Fibroblast of peridontal ligament (primary cell): ENCODE measurements around the gene PXK.
"Not testable (repeated sequence)": the region's sequence is repeated elsewhere in the genome, so short reads cannot be mapped to it uniquely, and the experiment has no call there.

Experiments
- DNase-seq: peaks from one replicate; pipeline ENCODE4 v3.0.0-alpha.2; 2010; ENCODE audit errors: extremely low read depth

The PXK gene

GRCh38 chr3:58332575-58333188 is at the start of gene PXK:
Gene PXK, plus strand, starts transcription at chr3:58332892. Its CDS starts 97 bp downstream, at chr3:58332989.
- peak; percentile 59 for DNase-seq

DNA sequence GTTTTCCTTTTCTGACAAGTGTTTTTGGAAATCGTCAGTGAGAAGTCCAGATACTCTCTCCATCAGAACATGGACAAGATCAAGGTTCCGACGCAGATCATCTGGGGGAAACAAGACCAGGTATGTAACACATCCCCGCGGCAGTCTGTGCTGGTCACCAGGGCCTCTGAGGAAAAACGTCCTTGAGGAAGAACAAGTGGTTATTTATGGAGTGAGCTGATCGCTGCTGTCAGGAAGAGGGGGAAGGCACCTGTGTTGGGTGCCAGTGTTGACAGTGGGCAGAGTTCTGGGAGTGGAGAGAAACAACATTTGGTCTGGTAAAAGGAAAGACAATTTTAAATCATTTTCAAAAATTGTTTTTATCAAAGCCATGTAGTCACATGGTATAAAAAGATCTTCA is 47.4 kb upstream of the PXK start:
- DNase-seq: no peak

- DNase-seq: no peak
Measured at GRCh38 chr3:58287354-58287753, 45.3 kb upstream of the PXK start.

GRCh38 chr3:58288011-58288728 is 44.5 kb upstream of the PXK start:
- DNase-seq: no peak

- DNase-seq: not testable (repeated sequence)
Measured at GRCh38 chr3:58288964-58289613, 43.6 kb upstream of the PXK start.

DNA sequence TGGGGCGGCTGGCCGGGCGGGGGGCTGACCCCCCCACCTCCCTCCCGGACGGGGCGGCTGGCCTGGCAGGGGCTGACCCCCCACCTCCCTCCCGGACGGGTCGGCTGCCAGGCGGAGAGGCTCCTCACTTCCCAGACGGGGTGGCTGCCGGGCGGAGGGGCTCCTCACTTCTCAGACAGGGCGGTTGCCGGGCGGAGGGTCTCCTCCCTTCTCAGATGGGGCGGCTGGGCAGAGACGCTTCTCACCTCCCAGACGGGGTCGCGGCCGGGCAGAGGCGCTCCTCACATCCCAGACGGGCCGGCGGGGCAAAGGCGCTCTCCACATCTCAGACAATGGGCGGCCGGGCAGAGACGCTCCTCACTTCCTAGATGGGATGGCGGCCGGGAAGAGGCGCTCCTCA is 42.2 kb upstream of the PXK start:
- not testable (repeated sequence) for DNase-seq

GRCh38 chr3:58291671-58292338 is 40.9 kb upstream of the PXK start:
- no peak for DNase-seq

- no peak for DNase-seq
Measured at GRCh38 chr3:58292866-58293265, 39.8 kb upstream of the PXK start.

GRCh38 chr3:58293516-58293915 is 39.2 kb upstream of the PXK start:
- no peak for DNase-seq

DNA sequence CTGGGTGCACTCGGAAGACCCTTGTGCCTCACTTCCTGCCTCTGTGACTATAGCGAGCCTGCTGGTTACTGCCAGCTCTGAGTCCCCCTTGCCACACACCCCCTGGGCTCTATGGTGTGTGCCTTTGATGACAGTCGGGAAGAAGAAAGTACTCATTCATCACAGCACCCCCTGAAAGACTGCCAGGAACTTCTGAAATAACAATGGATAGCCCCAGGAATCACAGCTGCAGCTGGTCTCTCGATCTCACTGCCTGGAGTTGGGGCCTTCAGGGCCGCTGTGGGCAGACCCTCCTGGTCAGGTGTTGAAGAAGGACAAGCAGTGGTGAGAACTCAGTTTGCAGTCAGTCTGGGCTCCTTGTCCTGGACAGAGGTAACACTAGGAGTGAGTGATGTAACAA is 36.4 kb upstream of the PXK start:
- DNase-seq: no peak

DNA sequence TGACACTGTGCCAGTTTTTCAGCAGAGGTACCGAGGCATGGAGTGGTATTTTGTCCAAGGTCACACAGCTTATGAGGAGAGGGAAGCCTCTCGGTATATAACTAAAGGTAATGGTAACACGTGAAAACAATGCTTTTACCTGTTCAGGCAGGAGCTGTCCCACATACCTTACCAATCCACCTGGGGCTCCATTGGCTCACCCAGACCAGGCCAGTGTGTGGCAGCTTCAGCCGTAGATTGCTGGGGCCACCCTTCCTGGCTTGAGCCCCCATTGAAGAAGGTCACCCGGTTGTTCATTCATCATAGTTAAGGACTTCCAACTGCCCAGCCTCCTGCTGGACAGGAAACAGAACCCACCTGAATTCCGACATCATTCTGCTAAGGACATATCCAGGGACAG is 35.8 kb upstream of the PXK start:
- no peak for DNase-seq

DNA sequence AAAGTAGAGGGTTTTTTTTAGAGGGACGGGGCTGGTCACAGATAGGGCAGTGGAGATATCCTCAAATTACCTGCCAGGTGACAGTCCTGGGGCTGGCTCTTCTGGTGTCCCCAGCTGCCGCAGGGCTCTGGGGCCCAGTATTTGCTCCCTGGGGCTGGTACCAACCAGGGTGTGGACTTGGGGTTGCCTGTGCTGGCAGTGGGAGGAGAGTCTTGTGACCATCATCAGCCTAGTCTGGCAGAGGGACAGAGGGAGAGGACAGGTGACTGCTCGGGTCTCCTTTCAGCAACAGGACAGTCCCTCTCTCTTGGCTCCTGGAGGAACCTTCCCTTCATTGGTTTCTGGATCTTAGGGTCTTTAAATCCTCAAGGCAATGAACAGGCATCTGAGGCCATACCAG is 34.5 kb upstream of the PXK start:
- DNase-seq: no peak

- no peak for DNase-seq
Measured at GRCh38 chr3:58299075-58299474, 33.6 kb upstream of the PXK start.

- peak; percentile 71 for DNase-seq
Measured at GRCh38 chr3:58299839-58300516, 32.7 kb upstream of the PXK start.

DNA sequence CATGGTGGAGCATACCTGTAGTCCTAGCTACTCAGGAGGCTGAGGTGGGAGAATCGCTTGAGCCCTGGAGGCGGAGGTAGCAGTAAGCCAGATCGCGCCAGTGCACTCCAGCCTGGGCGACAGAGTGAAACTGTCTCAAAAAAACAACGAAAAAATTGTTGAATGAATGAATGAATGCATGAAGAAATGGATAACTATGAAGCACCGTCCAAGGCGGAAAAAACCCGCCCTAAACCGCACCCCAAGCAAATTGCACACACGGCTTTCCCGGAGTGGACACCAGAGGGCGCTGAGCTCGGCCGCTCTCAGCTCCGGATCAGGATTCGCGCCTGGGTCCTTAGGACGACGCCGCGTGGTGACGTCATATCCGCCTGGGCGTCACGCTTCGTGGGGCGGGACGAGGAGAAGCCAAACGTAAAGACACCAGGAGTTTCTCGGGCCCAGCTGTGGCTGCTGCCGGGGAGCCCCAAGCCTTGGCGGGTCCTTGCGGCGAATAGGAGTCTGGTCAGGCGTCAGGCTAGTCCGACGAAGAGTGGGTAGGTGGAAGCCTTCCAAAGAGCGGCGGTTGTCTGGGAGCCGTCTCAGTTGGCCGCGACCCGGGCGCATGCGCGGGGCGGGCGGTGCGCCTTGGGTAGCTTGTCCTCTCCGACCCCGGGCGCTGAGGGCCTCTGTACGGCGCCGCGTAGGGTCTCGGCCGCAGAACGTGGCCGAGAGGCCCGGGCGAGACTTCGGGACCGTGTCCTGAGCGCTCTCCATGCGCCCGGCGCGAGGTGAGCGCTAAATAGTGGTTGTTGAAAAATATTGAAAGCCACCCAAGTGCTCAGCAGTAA is 26.6 kb upstream of the PXK start, which contains the start of the genes HTD2 and RPP14:
HTD2 (plus strand) TSS at position 639 of the 830 bp plus-strand sequence. CDS start 11,094 bp downstream, outside the sequence.
RPP14 (plus strand) TSS at position 364 of the 830 bp plus-strand sequence. CDS start 4,085 bp downstream, outside the sequence.
- peak; percentile 98 for DNase-seq

- DNase-seq: peak; percentile 73
Measured at GRCh38 chr3:58307639-58308215, 25.0 kb upstream of the PXK start.

GRCh38 chr3:58308728-58309127 is 24.0 kb upstream of the PXK start:
- peak; percentile 20 for DNase-seq

DNA sequence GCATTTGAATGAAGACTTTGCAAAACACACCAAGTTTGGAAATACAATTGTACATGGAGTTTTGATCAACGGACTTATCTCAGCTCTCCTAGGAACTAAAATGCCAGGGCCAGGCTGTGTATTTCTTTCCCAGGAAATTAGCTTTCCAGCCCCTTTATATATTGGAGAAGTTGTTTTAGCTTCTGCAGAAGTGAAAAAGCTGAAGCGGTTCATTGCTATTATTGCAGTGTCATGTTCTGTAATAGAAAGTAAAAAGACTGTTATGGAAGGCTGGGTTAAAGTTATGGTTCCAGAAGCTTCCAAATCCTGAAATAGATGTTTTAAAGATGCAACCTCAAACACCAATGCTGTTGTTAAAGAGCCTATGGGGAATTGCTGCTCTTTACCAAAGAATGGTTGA is 14.9 kb upstream of the PXK start:
- no peak for DNase-seq

GRCh38 chr3:58321791-58322190 is 10.9 kb upstream of the PXK start:
- no peak for DNase-seq

- no peak for DNase-seq
Measured at GRCh38 chr3:58322793-58323192, 9.9 kb upstream of the PXK start.
